VCaP (cell line): Measurements from ENCODE around the gene SEZ6L.
A peak's percentile ranks its signal among the peaks of the same experiment; 100 is the strongest.

Source experiments
- H3K27ac ChIP-seq: fragments of 450-650 bp; 2 replicates; pipeline ENCODE4 v1.5.1; 2017
- TF ChIP-seq, protein P1 (sequence below): fragments of 450-650 bp; conservative IDR thresholded peaks from 2 replicates; pipeline ENCODE4 v1.5.1; 2017; ENCODE audit warnings: mild to moderate bottlenecking, moderate library complexity

Gene SEZ6L

DNA sequence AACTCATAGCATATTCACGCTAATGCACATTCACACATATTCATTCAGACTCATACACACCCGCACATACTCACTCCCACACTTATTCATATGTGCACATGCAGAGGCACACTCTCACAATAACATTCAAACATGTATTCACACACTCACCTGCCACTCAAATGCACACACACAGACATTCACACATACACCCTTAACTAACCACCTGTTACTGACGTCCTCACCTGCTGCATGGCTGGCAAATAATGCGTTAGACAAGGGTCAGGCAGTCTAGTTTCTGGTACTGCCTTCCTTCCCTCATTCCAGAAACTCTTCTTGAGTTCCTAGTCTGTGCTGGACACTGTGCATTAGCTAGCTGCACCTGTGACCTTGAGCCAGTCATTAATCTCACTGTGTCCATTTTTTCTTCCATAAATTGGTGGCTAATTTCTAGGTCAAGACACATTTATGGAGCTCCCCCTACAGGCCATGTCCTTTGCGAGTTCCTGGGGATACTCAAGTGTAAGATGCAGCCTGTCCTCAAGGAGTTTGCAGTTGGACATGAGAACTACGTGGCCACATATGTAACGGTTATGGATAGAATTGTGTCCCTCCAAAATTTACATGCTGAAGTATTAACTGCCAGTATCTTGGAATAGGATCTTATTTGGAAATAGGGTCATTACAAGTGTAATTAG is 34.5 kb upstream of the SEZ6L start:
- TF ChIP-seq, protein P1, sequence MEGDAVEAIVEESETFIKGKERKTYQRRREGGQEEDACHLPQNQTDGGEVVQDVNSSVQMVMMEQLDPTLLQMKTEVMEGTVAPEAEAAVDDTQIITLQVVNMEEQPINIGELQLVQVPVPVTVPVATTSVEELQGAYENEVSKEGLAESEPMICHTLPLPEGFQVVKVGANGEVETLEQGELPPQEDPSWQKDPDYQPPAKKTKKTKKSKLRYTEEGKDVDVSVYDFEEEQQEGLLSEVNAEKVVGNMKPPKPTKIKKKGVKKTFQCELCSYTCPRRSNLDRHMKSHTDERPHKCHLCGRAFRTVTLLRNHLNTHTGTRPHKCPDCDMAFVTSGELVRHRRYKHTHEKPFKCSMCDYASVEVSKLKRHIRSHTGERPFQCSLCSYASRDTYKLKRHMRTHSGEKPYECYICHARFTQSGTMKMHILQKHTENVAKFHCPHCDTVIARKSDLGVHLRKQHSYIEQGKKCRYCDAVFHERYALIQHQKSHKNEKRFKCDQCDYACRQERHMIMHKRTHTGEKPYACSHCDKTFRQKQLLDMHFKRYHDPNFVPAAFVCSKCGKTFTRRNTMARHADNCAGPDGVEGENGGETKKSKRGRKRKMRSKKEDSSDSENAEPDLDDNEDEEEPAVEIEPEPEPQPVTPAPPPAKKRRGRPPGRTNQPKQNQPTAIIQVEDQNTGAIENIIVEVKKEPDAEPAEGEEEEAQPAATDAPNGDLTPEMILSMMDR, result peak; percentile 50; the same call in 1 of the 2 replicates
- H3K27ac ChIP-seq, result no peak overlapping the region

DNA sequence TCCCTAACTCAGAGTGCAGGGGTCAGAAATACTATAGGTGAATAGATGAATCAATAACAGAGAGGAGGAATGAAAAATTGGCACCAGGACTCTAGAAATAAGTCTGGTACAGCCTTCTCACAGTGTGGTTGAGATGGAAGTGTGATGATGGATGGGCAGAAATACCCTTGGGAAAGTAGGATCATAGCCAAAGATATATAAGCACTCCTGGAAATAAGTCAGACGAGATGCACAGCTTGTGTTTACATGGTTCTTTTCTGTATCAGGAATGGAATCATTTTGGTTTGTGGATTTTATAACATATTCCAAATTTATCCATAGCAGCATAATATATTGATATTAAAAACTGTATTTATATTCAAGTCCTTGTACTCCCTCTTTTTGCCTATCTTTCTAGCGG is 33.5 kb upstream of the SEZ6L start:
- H3K27ac ChIP-seq, result no peak overlapping the region
- TF ChIP-seq, protein P1, result no peak

DNA sequence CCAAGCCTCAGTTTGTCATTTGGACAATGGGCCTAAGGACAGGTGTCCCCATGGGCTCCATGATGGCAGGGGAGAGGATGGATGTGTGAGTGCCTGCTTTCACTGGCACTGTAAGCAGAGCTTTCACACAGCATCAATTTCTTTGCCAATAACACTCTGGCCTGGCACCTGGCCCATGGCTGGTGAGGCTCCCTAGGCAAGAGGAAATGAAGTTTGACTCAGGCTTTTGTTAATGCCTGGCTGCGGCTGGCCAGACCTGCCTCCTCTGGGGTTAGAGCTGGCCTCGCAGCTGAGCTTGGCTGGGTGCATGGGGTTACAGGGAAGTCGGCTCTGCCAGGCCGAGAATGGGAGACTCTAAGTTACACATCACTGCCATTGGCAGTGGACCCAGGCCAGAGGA is 30.0 kb upstream of the SEZ6L start:
- TF ChIP-seq, protein P1, result no peak

DNA sequence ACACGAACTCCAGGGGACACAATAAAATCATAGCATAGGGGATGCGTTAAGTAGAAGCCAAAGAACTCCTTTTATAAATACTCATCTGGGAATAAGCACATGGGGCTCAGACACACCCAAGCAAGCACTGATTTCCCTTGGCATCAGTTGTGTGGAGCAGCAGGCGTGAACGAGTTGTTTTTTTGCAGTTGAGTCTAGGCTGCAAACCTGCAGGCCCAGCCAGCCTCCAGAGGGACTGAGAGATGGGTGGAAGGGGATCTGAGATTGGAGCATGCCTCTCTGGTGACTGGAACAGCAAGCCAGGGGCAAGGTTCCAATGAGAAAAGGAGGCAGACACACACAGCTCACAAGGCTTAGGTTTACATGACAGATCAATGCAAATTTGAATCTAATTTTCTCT is 27.4 kb upstream of the SEZ6L start:
- no peak overlapping the region for H3K27ac ChIP-seq
- TF ChIP-seq, protein P1, result no peak

More for the DNA sequence above, 30.0 kb upstream of the SEZ6L start:
- H3K27ac ChIP-seq, result no peak overlapping the region

DNA sequence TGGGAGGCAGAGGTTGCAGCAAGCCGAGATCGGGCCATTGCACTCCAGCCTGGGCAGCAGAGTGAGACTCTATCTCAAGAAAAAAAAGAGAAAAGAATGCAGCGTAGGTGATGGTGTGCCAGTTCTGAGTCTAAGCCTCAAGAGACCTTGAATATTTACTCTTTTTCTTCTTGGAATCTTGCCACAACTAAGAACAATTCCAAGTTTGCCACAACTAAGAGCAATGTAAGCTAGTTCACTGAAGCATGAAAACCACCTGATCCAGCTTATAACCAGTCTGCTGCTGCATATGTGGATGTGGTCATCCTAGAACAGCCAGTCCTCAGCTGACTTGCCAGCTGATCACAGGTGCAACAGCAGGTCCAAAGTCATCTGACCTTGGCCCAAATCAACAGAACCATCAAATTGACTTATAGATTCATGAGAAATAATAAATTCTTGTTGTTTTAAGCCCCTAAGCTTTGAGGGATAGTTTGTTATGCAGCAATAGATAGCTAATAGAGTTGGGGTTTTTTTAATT is 25.4 kb upstream of the SEZ6L start:
- TF ChIP-seq, protein P1, result no peak
- H3K27ac ChIP-seq, result peak overlapping the region; percentile 27

DNA sequence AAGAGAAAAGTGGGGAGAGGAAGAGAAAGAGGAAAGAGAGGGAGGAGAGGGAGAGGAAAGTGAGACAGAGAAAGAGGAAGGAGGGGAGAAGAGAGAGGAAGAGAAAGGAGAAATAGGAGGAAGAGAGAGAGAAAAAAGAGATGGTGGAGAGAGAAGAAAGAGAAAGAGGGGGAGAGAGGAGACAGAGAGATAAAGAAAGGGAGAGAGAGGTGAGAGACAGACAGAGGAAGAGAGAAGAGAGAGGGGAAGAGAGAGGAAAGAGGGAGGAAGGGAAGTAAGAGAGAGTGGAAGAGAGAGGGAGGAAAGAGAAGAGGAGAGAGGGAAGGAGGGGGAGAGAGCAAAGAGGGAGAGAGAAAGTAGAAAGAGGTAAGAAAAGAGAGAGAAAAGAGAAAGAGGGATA is 9.4 kb upstream of the SEZ6L start:
- H3K27ac ChIP-seq, result no peak overlapping the region
- TF ChIP-seq, protein P1, result no peak

DNA sequence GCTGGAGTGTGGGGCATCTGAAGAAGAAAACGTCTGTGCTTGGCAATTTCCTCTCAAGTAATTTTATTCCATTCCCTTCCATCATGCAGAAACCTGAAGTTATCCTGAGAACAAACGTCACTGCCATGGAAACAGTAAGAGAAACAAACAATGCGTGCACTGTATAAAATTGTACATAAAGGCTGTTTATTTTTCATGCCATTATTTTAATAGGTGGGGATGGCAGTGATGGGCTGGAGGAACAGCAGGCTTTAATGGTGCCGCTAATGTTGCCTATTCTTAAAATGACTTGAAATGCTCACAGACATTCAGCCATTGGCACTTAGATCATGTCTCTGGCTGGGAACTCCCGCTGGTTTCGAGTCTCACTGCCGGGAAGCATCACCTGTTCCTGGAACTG is 7.5 kb upstream of the SEZ6L start:
- TF ChIP-seq, protein P1, result no peak

More for the DNA sequence above, 7.5 kb upstream of the SEZ6L start:
- H3K27ac ChIP-seq, result no peak overlapping the region
